Liver (tissue), 9 donors: ENCODE results near the gene STAT1. TPM values are rescaled to one million over a fixed set of nuclear protein-coding genes. Genes with fewer than 3 reads are reported as not detected.

ENCODE experiments used
- DNase-seq: peaks from one replicate; pipeline ENCODE4 v3.0.0-alpha.2; 2017; ENCODE audit warnings: low spot score
- H3K27ac ChIP-seq, 2 donors: one replicate each; pipeline ENCODE4 v1.7.0; 2013; ENCODE audit warnings: inconsistent platforms in 2 of 2, low read length in 2 of 2, control low read depth in 1 of 2, low read depth in 1 of 2, mild to moderate bottlenecking in 1 of 2
- H3K27me3 ChIP-seq, 4 donors: one replicate each; pipeline versions ENCODE4 v1.6.1 to v1.7.0; 2013; ENCODE audit warnings: low read length in 3 of 4, inconsistent platforms in 1 of 4, mild to moderate bottlenecking in 1 of 4, moderate library complexity in 1 of 4; ENCODE audit not compliant: control insufficient read depth in 4 of 4, insufficient read depth in 4 of 4
- H3K36me3 ChIP-seq, 4 donors: one replicate each; pipeline versions ENCODE4 v1.6.1 to v1.7.0; 2013; ENCODE audit warnings: low read length in 3 of 4, mild to moderate bottlenecking in 3 of 4, low read depth in 1 of 4, moderate library complexity in 1 of 4; ENCODE audit not compliant: control insufficient read depth in 4 of 4, insufficient read depth in 3 of 4
- H3K4me1 ChIP-seq, 4 donors: one replicate each; pipeline versions ENCODE4 v1.6.1 to v1.7.0; 2013; ENCODE audit warnings: low read length in 3 of 4, mild to moderate bottlenecking in 3 of 4, moderate library complexity in 1 of 4; ENCODE audit not compliant: control insufficient read depth in 4 of 4, insufficient read depth in 4 of 4
- H3K4me3 ChIP-seq, 3 donors: one replicate each; pipeline versions ENCODE4 v1.6.1 to v1.7.0; 2013; ENCODE audit warnings: low read length in 3 of 3, control low read depth in 1 of 3, low read depth in 1 of 3, mild to moderate bottlenecking in 1 of 3
- H3K9ac ChIP-seq, 2 donors: one replicate each; pipeline ENCODE4 v1.7.0; 2013; ENCODE audit warnings: low read length in 2 of 2, mild to moderate bottlenecking in 2 of 2, moderate library complexity in 2 of 2, control low read depth in 1 of 2, low read depth in 1 of 2
- H3K9me3 ChIP-seq, 4 donors: one replicate each; pipeline versions ENCODE4 v1.6.1 to v1.7.0; 2013; ENCODE audit warnings: low read length in 3 of 4; ENCODE audit not compliant: control insufficient read depth in 4 of 4
- EGR1 ChIP-seq, 2 donors: IDR thresholded peaks; 2 replicates each; pipeline ENCODE4 v1.6.1; 2016 to 2018; ENCODE audit warnings: antibody characterized with exemption in 2 of 2, low read depth in 2 of 2
- FOXA1 ChIP-seq: IDR thresholded peaks from 2 replicates; pipeline ENCODE4 v1.6.1; 2016; ENCODE audit warnings: antibody characterized with exemption
- GABPA ChIP-seq, 2 donors: IDR thresholded peaks in 1 of 2; conservative IDR thresholded peaks in 1 of 2; 2 replicates each; pipeline ENCODE4 v1.6.1; 2016; ENCODE audit warnings: antibody characterized with exemption in 2 of 2, mild to moderate bottlenecking in 1 of 2, moderate library complexity in 1 of 2
- HNF4A ChIP-seq, 2 donors: conservative IDR thresholded peaks; 2 replicates each; pipeline ENCODE4 v1.6.1; 2016; ENCODE audit warnings: antibody characterized with exemption in 2 of 2, mild to moderate bottlenecking in 2 of 2
- HNF4G ChIP-seq: IDR thresholded peaks from 2 replicates; pipeline ENCODE4 v1.6.1; 2016; ENCODE audit warnings: antibody characterized with exemption
- JUND ChIP-seq, 2 donors: IDR thresholded peaks; 2 replicates each; pipeline ENCODE4 v1.6.1; 2016; ENCODE audit warnings: antibody characterized with exemption in 2 of 2
- NR2F2 ChIP-seq: IDR thresholded peaks from 2 replicates; pipeline ENCODE4 v1.6.1; 2016; ENCODE audit warnings: antibody characterized with exemption
- RXRA ChIP-seq, 2 donors: IDR thresholded peaks; 2 replicates each; pipeline ENCODE4 v1.6.1; 2017 to 2018; ENCODE audit warnings: antibody characterized with exemption in 2 of 2, mild to moderate bottlenecking in 1 of 2
- SP1 ChIP-seq: IDR thresholded peaks from 2 replicates; pipeline ENCODE4 v1.6.1; 2018; ENCODE audit warnings: antibody characterized with exemption, mild to moderate bottlenecking
- TAF1 ChIP-seq: conservative IDR thresholded peaks from 2 replicates; pipeline ENCODE4 v1.6.1; 2016; ENCODE audit warnings: antibody characterized with exemption, mild to moderate bottlenecking
- YY1 ChIP-seq: IDR thresholded peaks from 2 replicates; pipeline ENCODE4 v1.6.1; 2016; ENCODE audit warnings: antibody characterized with exemption, mild to moderate bottlenecking
- WGBS: extraction: QIAGEN DNeasy Blood & Tissue Kit; methylation state at CpG from one replicate; pipeline ENCODE4 v1.1.7; 2013; 5-methylcytosine and 5-hydroxymethylcytosine counted together
- polyA plus RNA-seq, 2 donors: library from polyadenylated mRNA; stranded (reverse) in 1 of 2; unstranded in 1 of 2; fragments of 200-250 nt in 1 of 2; fragments of >200 nt in 1 of 2; fragmentation: Nextera tagmentation in 1 of 2; extraction: Ambion mirVana in 1 of 2; gene quantifications; one replicate each; pipeline versions ENCODE4 v1.2.1 to v1.2.3, GENCODE V29; 2013 to 2015
- total RNA-seq, 2 donors: library from RNA; depleted of rRNA; stranded (reverse); fragments of >200 nt; gene quantifications; one replicate each; pipeline ENCODE4 v1.2.3, GENCODE V29; 2014
- TF ChIP-seq, protein P1 (sequence below): IDR thresholded peaks from 2 replicates; pipeline ENCODE4 v1.6.1; 2016; ENCODE audit warnings: antibody characterized with exemption
- TF ChIP-seq, protein P2 (sequence below): IDR thresholded peaks from 2 replicates; pipeline ENCODE4 v1.6.1; 2016; ENCODE audit warnings: antibody characterized with exemption
- TF ChIP-seq, protein P3 (sequence below): IDR thresholded peaks from 2 replicates; pipeline ENCODE4 v1.6.1; 2016; ENCODE audit warnings: antibody characterized with exemption
- TF ChIP-seq, protein P4 (sequence below): fragments of 150-350 bp; IDR thresholded peaks from 2 replicates; pipeline ENCODE4 v1.5.1; 2017; ENCODE audit warnings: improper control_type of control experiment, low read depth, low read length; ENCODE audit not compliant: missing input control
- donor health status: healthy.
- donor health status: healthy.
- donor health status: healthy.
- donor health status: healthy.
- donor health status: healthy.

Gene STAT1
- total and polyA plus RNA-seq, 4 donors = 26.2 to 78.7 (median 45.6) TPM

DNA sequence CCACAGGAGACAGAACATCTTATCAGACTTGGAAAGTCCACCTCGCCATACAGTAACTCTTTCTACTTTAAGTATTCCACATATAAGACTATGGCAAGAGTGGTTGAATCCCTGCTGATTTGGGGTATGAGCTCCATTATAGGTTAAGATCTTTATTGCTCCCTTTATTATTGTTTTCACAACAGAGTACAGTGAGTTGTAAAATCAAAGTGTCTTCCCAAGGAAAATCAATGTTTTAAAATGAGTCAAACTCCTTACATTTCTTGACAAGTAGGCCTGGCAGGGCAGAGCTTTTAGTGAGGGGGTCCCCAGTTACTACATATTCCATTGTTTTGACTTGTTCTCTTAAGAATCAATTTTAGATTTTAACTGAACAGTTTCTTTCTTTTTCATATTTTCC, 49.6 kb upstream of the STAT1 start:
- H3K27ac ChIP-seq = no peak overlapping the region
- 97% methylated on average over 1 of the region's 1 CpG for WGBS
- H3K9ac ChIP-seq = no peak overlapping the region
- no peaks in the 10 kb centered on the region for H3K27me3 ChIP-seq
- H3K4me3 ChIP-seq = no peak overlapping the region
- H3K36me3 ChIP-seq = peaks cover 0 to 2% (median under 1%) of the 10 kb centered on the region in 4 donors
- H3K9me3 ChIP-seq = no peaks in the 10 kb centered on the region
- TF ChIP-seq, protein P1, sequence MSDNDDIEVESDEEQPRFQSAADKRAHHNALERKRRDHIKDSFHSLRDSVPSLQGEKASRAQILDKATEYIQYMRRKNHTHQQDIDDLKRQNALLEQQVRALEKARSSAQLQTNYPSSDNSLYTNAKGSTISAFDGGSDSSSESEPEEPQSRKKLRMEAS = no peak
- TF ChIP-seq, protein P2, sequence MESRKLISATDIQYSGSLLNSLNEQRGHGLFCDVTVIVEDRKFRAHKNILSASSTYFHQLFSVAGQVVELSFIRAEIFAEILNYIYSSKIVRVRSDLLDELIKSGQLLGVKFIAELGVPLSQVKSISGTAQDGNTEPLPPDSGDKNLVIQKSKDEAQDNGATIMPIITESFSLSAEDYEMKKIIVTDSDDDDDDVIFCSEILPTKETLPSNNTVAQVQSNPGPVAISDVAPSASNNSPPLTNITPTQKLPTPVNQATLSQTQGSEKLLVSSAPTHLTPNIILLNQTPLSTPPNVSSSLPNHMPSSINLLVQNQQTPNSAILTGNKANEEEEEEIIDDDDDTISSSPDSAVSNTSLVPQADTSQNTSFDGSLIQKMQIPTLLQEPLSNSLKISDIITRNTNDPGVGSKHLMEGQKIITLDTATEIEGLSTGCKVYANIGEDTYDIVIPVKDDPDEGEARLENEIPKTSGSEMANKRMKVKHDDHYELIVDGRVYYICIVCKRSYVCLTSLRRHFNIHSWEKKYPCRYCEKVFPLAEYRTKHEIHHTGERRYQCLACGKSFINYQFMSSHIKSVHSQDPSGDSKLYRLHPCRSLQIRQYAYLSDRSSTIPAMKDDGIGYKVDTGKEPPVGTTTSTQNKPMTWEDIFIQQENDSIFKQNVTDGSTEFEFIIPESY = no peak
- TF ChIP-seq RXRA (IDR thresholded peaks at IDR 0.05) (no peak), SP1 (no peak), TAF1 (no peak), GABPA (IDR thresholded peaks at IDR 0.05 in 1 of 2, conservative IDR thresholded peaks at IDR 0.05 in 1 of 2) (no peak), HNF4G (no peak), EGR1 (IDR thresholded peaks at IDR 0.05; ENCODE audit: low read depth in 2 of 2) (no peak), NR2F2 (no peak), HNF4A (conservative IDR thresholded peaks at IDR 0.05) (no peak), YY1 (no peak), JUND (IDR thresholded peaks at IDR 0.05) (no peak)
- TF ChIP-seq, protein P3, sequence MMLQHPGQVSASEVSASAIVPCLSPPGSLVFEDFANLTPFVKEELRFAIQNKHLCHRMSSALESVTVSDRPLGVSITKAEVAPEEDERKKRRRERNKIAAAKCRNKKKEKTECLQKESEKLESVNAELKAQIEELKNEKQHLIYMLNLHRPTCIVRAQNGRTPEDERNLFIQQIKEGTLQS = no peak
- TF ChIP-seq, protein P4, sequence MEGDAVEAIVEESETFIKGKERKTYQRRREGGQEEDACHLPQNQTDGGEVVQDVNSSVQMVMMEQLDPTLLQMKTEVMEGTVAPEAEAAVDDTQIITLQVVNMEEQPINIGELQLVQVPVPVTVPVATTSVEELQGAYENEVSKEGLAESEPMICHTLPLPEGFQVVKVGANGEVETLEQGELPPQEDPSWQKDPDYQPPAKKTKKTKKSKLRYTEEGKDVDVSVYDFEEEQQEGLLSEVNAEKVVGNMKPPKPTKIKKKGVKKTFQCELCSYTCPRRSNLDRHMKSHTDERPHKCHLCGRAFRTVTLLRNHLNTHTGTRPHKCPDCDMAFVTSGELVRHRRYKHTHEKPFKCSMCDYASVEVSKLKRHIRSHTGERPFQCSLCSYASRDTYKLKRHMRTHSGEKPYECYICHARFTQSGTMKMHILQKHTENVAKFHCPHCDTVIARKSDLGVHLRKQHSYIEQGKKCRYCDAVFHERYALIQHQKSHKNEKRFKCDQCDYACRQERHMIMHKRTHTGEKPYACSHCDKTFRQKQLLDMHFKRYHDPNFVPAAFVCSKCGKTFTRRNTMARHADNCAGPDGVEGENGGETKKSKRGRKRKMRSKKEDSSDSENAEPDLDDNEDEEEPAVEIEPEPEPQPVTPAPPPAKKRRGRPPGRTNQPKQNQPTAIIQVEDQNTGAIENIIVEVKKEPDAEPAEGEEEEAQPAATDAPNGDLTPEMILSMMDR = no peak
- DNase-seq = no peak
- peaks cover 0 to 3% (median 0%) of the 10 kb centered on the region in 4 donors for H3K4me1 ChIP-seq

DNA sequence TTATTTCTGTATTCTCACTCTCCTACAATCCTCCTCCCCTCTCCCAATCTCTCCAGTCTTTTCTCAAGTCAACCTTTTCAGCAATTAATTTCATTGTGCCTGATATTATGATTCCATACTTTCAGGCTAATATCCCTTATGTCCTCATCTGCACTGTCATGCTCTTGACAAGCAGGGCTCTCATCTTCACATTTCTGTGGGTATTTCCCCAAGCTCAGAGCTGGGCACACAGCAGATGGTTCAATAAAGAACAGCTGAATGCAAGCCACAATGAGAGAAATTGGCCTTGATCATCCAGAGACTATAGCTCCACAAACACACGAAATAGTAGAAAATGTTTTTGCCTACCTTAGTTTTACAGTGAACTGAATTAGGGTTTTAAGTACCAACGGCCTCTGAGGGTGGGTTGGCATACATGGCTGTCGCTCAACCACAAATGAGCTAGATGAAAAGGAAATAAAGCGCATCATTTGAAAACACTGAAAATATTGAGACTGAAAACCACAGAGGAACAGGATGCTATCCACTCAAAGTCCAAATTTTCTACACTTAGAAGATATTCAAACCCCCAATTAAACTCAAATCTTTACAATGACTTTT, 47.5 kb upstream of the STAT1 start:
- no peak for DNase-seq
- no peak overlapping the region for H3K27ac ChIP-seq
- whole genome bisulfite sequencing = 91% methylated on average over 4 of the region's 4 CpGs

More for the DNA sequence above, 47.5 kb upstream of the STAT1 start:
- H3K4me3 ChIP-seq = no peak overlapping the region
- H3K27me3 ChIP-seq = no peaks in the 10 kb centered on the region
- no peak overlapping the region for H3K9ac ChIP-seq
- no peaks in the 10 kb centered on the region for H3K9me3 ChIP-seq
- peaks cover 0 to 1% (median 0%) of the 10 kb centered on the region in 4 donors for H3K4me1 ChIP-seq
- TF ChIP-seq TAF1 (no peak), NR2F2 (no peak), FOXA1 (no peak), RXRA (IDR thresholded peaks at IDR 0.05) (no peak), SP1 (no peak), YY1 (no peak), GABPA (IDR thresholded peaks at IDR 0.05 in 1 of 2, conservative IDR thresholded peaks at IDR 0.05 in 1 of 2) (no peak), JUND (IDR thresholded peaks at IDR 0.05) (no peak), HNF4G (no peak)
- TF ChIP-seq, protein P2 = no peak
- TF ChIP-seq, protein P4 = no peak
- TF ChIP-seq, protein P1 = no peak
- TF ChIP-seq, protein P3 = no peak
- peaks cover 0 to 2% (median under 1%) of the 10 kb centered on the region in 4 donors for H3K36me3 ChIP-seq
